B cell (primary cell): Measurements from ENCODE around the gene SMNDC1. TPM values are rescaled to one million over a fixed set of nuclear protein-coding genes. Genes with fewer than 3 reads are reported as not detected.

Experiments
- ATAC-seq: fragments of 200-7000 bp; cut with Tn5 transposase; one replicate; pipeline ENCODE4 v1.10.0; 2021; ENCODE audit warnings: low read depth, mild to moderate bottlenecking, moderate number of reproducible peaks, moderate library complexity
- CTCF ChIA-PET: fragments of 350-600 bp; sonication (Branson Sonifier 250); formaldehyde crosslinking; loops from one replicate; lab custom pipeline; 2021; ENCODE audit warnings: antibody characterized with exemption, inconsistent platforms; lab: Charles Lee
- POLR2A ChIA-PET: fragments of 350-600 bp; sonication (Branson Sonifier 250); formaldehyde crosslinking; loops from one replicate; lab custom pipeline; 2021; ENCODE audit warnings: antibody characterized with exemption; lab: Charles Lee
- DNase-seq: peaks from one replicate; pipeline ENCODE4 v3.0.0; 2013
- H2AFZ ChIP-seq: 2 replicates; pipeline ENCODE4 v1.6.1; 2012; ENCODE audit warnings: mild to moderate bottlenecking, low read depth, low read length; ENCODE audit not compliant: insufficient read depth, poor library complexity, severe bottlenecking
- H3K27ac ChIP-seq, 2 donors: 1 replicate in 1 of 2; 2 replicates in 1 of 2; pipeline ENCODE4 v1.5.1; 2012 to 2013; ENCODE audit warnings: low read length in 2 of 2, mild to moderate bottlenecking in 2 of 2, moderate library complexity in 1 of 2
- H3K27me3 ChIP-seq, 4 experiments: fragments of 200-600 bp in 1 of 4; sonication (generic) in 1 of 4; replicated peaks in 1 of 4; 1 replicate in 2 of 4; 2 replicates in 2 of 4; pipeline versions ENCODE4 v1.6.1 to v1.7.0; 2013 to 2016; ENCODE audit warnings: low read length in 3 of 4, mild to moderate bottlenecking in 2 of 4, mixed read lengths in 1 of 4, moderate library complexity in 1 of 4; ENCODE audit not compliant: insufficient read depth in 4 of 4, control insufficient read depth in 3 of 4; ENCODE audit errors: control extremely low read depth in 1 of 4
- H3K36me3 ChIP-seq, 2 experiments: replicated peaks in 1 of 2; 1 replicate in 1 of 2; 2 replicates in 1 of 2; pipeline versions ENCODE4 v1.6.1 to v1.7.1; 2013; ENCODE audit warnings: low read length in 1 of 2; ENCODE audit not compliant: insufficient read depth in 2 of 2, control insufficient read depth in 1 of 2; ENCODE audit errors: control extremely low read depth in 1 of 2, extremely low read depth in 1 of 2
- H3K4me1 ChIP-seq, 2 donors: fragments of 200-600 bp in 1 of 2; sonication (generic) in 1 of 2; 1 replicate in 1 of 2; 2 replicates in 1 of 2; pipeline versions ENCODE4 v1.5.1 to v1.6.1; 2013 to 2017; ENCODE audit warnings: low read length in 2 of 2; ENCODE audit not compliant: control insufficient read depth in 2 of 2, insufficient read depth in 2 of 2
- H3K4me2 ChIP-seq: replicated peaks from 2 replicates; pipeline ENCODE3; 2012; ENCODE audit warnings: mild to moderate bottlenecking, low read depth, low read length; ENCODE audit not compliant: poor library complexity, severe bottlenecking
- H3K4me3 ChIP-seq, 5 experiments: fragments of 200-600 bp in 1 of 5; sonication (generic) in 1 of 5; 1 replicate in 3 of 5; 2 replicates in 2 of 5; pipeline versions ENCODE4 v1.5.1 to v1.7.0; 2011 to 2016; ENCODE audit warnings: low read length in 4 of 5, mild to moderate bottlenecking in 4 of 5, low read depth in 2 of 5, control low read depth in 1 of 5, moderate library complexity in 1 of 5; ENCODE audit not compliant: insufficient read depth in 1 of 5; ENCODE audit errors: control extremely low read depth in 1 of 5, extremely low read depth in 1 of 5
- H3K79me2 ChIP-seq: fragments of 200-600 bp; sonication (generic); one replicate; pipeline ENCODE4 v1.6.0; 2016; ENCODE audit warnings: low read length; ENCODE audit not compliant: control insufficient read depth, insufficient read depth
- H3K9ac ChIP-seq: fragments of 200-600 bp; sonication (generic); 2 replicates; pipeline ENCODE4 v1.6.1; 2017; ENCODE audit warnings: mild to moderate bottlenecking, low read length, moderate library complexity
- H3K9me3 ChIP-seq, 3 donors: one replicate each; pipeline versions ENCODE4 v1.6.1 to v1.7.1; 2013; ENCODE audit warnings: low read length in 2 of 3; ENCODE audit not compliant: control insufficient read depth in 2 of 3, insufficient read depth in 1 of 3; ENCODE audit errors: control extremely low read depth in 1 of 3
- H4K20me1 ChIP-seq: 2 replicates; pipeline ENCODE4 v1.6.0; 2012; ENCODE audit warnings: mild to moderate bottlenecking, low read length; ENCODE audit not compliant: insufficient read depth, control insufficient read depth, poor library complexity, severe bottlenecking
- H3K27ac Mint-ChIP-seq: one replicate; pipeline ENCODE4 v1.8.0; 2021; ENCODE audit warnings: mixed read lengths
- H3K27me3 Mint-ChIP-seq: one replicate; pipeline ENCODE4 v1.8.0; 2021; ENCODE audit warnings: mixed read lengths
- H3K4me1 Mint-ChIP-seq: one replicate; pipeline ENCODE4 v1.8.0; 2021; ENCODE audit warnings: mixed read lengths
- H3K4me3 Mint-ChIP-seq: one replicate; pipeline ENCODE4 v1.8.0; 2021; ENCODE audit warnings: mixed read lengths
- H3K9me3 Mint-ChIP-seq: one replicate; pipeline ENCODE4 v1.8.0; 2022; ENCODE audit warnings: mixed read lengths; ENCODE audit not compliant: insufficient read depth
- CTCF ChIP-seq: fragments of 200-600 bp; IDR thresholded peaks from one replicate; pipeline ENCODE4 v1.8.0; 2022; ENCODE audit warnings: antibody characterized with exemption, mild to moderate bottlenecking
- EZH2 ChIP-seq: IDR thresholded peaks from 2 replicates; pipeline ENCODE4 v1.6.1; 2012; ENCODE audit warnings: borderline replicate concordance, low read depth, mild to moderate bottlenecking, moderate library complexity, low read length; ENCODE audit not compliant: insufficient read depth, poor library complexity, severe bottlenecking
- WGBS: methylation state at CpG from one replicate; pipeline ENCODE4 v1.1.5; 2013; ENCODE audit warnings: missing lambda C conversion rate; ENCODE audit not compliant: insufficient coverage; 5-methylcytosine and 5-hydroxymethylcytosine counted together
- intact Hi-C: fragments of 100-400 bp; cut with micrococcal nuclease; formaldehyde crosslinking; loops from one replicate; pipeline ENCODE4 v1.10.0; 2022
- polyA plus RNA-seq: library from polyadenylated mRNA; depleted of rRNA; stranded (reverse); fragments of >200 nt; gene quantifications from 2 replicates; pipeline ENCODE4 v1.2.3, GENCODE V29; 2012
- total RNA-seq, 2 donors: library from RNA; stranded (reverse); fragments of 120-200 nt in 1 of 2; gene quantifications; 1 replicate in 1 of 2; 2 replicates in 1 of 2; pipeline versions ENCODE4 v1.2.3 to v1.2.4, GENCODE V29; 2013 to 2022

SMNDC1 gene
- total and polyA plus RNA-seq, 2 donors (not counting 1 experiment from before 2014, with no cell fraction given), result 12.1 to 36.0 TPM

GRCh38 chr10:110330675-110331074 is 26.0 kb upstream of the SMNDC1 start:
- Histone ChIP-seq H3K79me2 (no peaks in the 10 kb centered on the region), H3K9ac (no peak overlapping the region), H3K4me1 (peaks cover 2 to 5% of the 10 kb centered on the region in 2 donors), H3K27ac (no peak overlapping the region), H4K20me1 (no peaks in the 10 kb centered on the region), H3K27me3 (no peaks in the 10 kb centered on the region), H3K4me2 (no peak overlapping the region), H3K4me3 (no peak overlapping the region), H3K9me3 (peaks cover 1 to 28% (median 16%) of the 10 kb centered on the region in 3 donors), H3K36me3 (no peaks in the 10 kb centered on the region), H2AFZ (no peak overlapping the region)
- H3K27me3 Mint-ChIP-seq, result no peaks in the 10 kb centered on the region
- 97% methylated on average over 6 of the region's 6 CpGs for WGBS
- POLR2A ChIA-PET, result no interaction called here
- H3K4me3 Mint-ChIP-seq, result no peak overlapping the region
- intact Hi-C loops, result no loop called here
- TF ChIP-seq CTCF (no peak), EZH2 (no peak)
- peaks cover 4% of the 10 kb centered on the region for H3K9me3 Mint-ChIP-seq
- H3K27ac Mint-ChIP-seq, result no peak overlapping the region
- no peak for ATAC-seq
- peaks cover 22% of the 10 kb centered on the region for H3K4me1 Mint-ChIP-seq
- DNase-seq, result no peak
- CTCF ChIA-PET, result no interaction called here

- no peak overlapping the region for H3K27ac Mint-ChIP-seq
- H3K4me1 Mint-ChIP-seq, result peaks cover 36% of the 10 kb centered on the region
- WGBS, result 95% methylated on average over 4 of the region's 5 CpGs
- no peaks in the 10 kb centered on the region for H3K27me3 Mint-ChIP-seq
- H3K9me3 ChIP-seq, result peaks cover 1 to 26% (median 16%) of the 10 kb centered on the region in 3 donors
- no peak overlapping the region for H3K4me3 ChIP-seq
- H3K4me3 Mint-ChIP-seq, result no peak overlapping the region
- H2AFZ ChIP-seq, result no peak overlapping the region
- CTCF ChIA-PET, result interaction anchor here (1.0 to 7.8 kb wide), 6 partner anchors 10 to 222 kb away, joined by 3 to 39 read pairs (median 4); no protein-coding TSS in a partner anchor
- H3K27me3 ChIP-seq, result no peaks in the 10 kb centered on the region
- no peak for ATAC-seq
- no peaks in the 10 kb centered on the region for H4K20me1 ChIP-seq
- no peak for DNase-seq
- peaks cover 15 to 16% of the 10 kb centered on the region in 2 donors for H3K4me1 ChIP-seq
- peaks cover 4% of the 10 kb centered on the region for H3K9me3 Mint-ChIP-seq
- TF ChIP-seq EZH2, result no peak
- POLR2A ChIA-PET, result no interaction called here
- intact Hi-C loops, result no loop called here
- no peak overlapping the region for H3K4me2 ChIP-seq
- no peaks in the 10 kb centered on the region for H3K36me3 ChIP-seq
- H3K27ac ChIP-seq, result no peak overlapping the region
- no peaks in the 10 kb centered on the region for H3K79me2 ChIP-seq
- H3K9ac ChIP-seq, result no peak overlapping the region
Measured at GRCh38 chr10:110327262-110327914, 22.7 kb upstream of the SMNDC1 start.
